Measurements from ENCODE around the gene TGFBR3.

- no peak for TF ChIP-seq CTCF (optimal IDR thresholded peaks at IDR 0.05 in 1 of 3, IDR thresholded peaks at IDR 0.05 in 1 of 3, conservative IDR thresholded peaks at IDR 0.05 in 1 of 3; ENCODE audit: extremely low read depth in 1 of 3, insufficient read depth in 2 of 3, low read length in 3 of 3)
- no peak for TF ChIP-seq EZH2 (IDR thresholded peaks at IDR 0.05; ENCODE audit: low read length)
These were observed 156.2 kb downstream of the TGFBR3 start for GRCh38 chr1:91729621-91730358.

All from keratinocyte (primary cell).